ENCODE measurements around the gene HLA-DQB1.
A peak's percentile ranks its signal among the peaks of the same experiment; 100 is the strongest.

Gene HLA-DQB1

GRCh38 chr6:32692019-32692418, 25.6 kb upstream of the HLA-DQB1 start:
- Histone ChIP-seq H3K9me3 (ENCODE audit: insufficient read depth, low read length, severe bottlenecking) (no peaks in the 10 kb centered on the region), H4K20me1 (ENCODE audit: insufficient read depth, low read length) (no peaks in the 10 kb centered on the region), H3K27me3 (ENCODE audit: insufficient read depth, low read length, poor library complexity) (peaks cover 4% of the 10 kb centered on the region), H3K4me2 (ENCODE audit: insufficient read depth, low read length) (no peak overlapping the region), H3K36me3 (ENCODE audit: insufficient read depth, low read length) (no peaks in the 10 kb centered on the region), H3K79me2 (ENCODE audit: insufficient read depth, low read length) (no peaks in the 10 kb centered on the region), H3K27ac (ENCODE audit: low read length) (no peak overlapping the region), H3K4me3 (ENCODE audit: low read depth in 1 of 2, low read length in 2 of 2) (no peak overlapping the region), H3K9ac (ENCODE audit: low read depth, low read length) (no peak overlapping the region), H3K4me1 (ENCODE audit: insufficient read depth, low read length) (peaks cover 8% of the 10 kb centered on the region), H2AFZ (ENCODE audit: low read depth, low read length) (no peak overlapping the region)
- DNase-seq (peak; percentile 30), ATAC-seq (ENCODE audit: insufficient read depth, low read depth) (no peak)
- TF ChIP-seq EZH2 (IDR thresholded peaks at IDR 0.05; ENCODE audit: borderline replicate concordance, low read depth, low read length, severe bottlenecking) (no peak), CTCF (IDR thresholded peaks at IDR 0.05; ENCODE audit: borderline replicate concordance, extremely low read depth, low read length, poor library complexity, severe bottlenecking) (peak; percentile 67)

GRCh38 chr6:32689531-32690501, 23.4 kb upstream of the HLA-DQB1 start:
- H3K9ac ChIP-seq (ENCODE audit: low read depth, low read length) = no peak overlapping the region
- no peaks in the 10 kb centered on the region for H3K27me3 ChIP-seq (ENCODE audit: insufficient read depth, low read length, poor library complexity)
- H3K9me3 ChIP-seq (ENCODE audit: insufficient read depth, low read length, severe bottlenecking) = no peaks in the 10 kb centered on the region
- DNase-seq (no peak), ATAC-seq (ENCODE audit: insufficient read depth, low read depth) (no peak)
- TF ChIP-seq EZH2 (IDR thresholded peaks at IDR 0.05; ENCODE audit: borderline replicate concordance, low read depth, low read length, severe bottlenecking) (no peak), CTCF (IDR thresholded peaks at IDR 0.05; ENCODE audit: borderline replicate concordance, extremely low read depth, low read length, poor library complexity, severe bottlenecking) (no peak)
- H4K20me1 ChIP-seq (ENCODE audit: insufficient read depth, low read length) = no peaks in the 10 kb centered on the region
- H3K79me2 ChIP-seq (ENCODE audit: insufficient read depth, low read length) = no peaks in the 10 kb centered on the region
- no peak overlapping the region for H3K27ac ChIP-seq (ENCODE audit: low read length)
- H2AFZ ChIP-seq (ENCODE audit: low read depth, low read length) = no peak overlapping the region
- H3K4me1 ChIP-seq (ENCODE audit: insufficient read depth, low read length) = peaks cover 30% of the 10 kb centered on the region
- H3K4me2 ChIP-seq (ENCODE audit: insufficient read depth, low read length) = no peak overlapping the region
- H3K36me3 ChIP-seq (ENCODE audit: insufficient read depth, low read length) = no peaks in the 10 kb centered on the region
- no peak overlapping the region for H3K4me3 ChIP-seq (ENCODE audit: low read depth in 1 of 2, low read length in 2 of 2)

GRCh38 chr6:32685603-32686002, 19.1 kb upstream of the HLA-DQB1 start:
- TF ChIP-seq CTCF (IDR thresholded peaks at IDR 0.05; ENCODE audit: borderline replicate concordance, extremely low read depth, low read length, poor library complexity, severe bottlenecking) (no peak), EZH2 (IDR thresholded peaks at IDR 0.05; ENCODE audit: borderline replicate concordance, low read depth, low read length, severe bottlenecking) (no peak)
- no peaks in the 10 kb centered on the region for H3K36me3 ChIP-seq (ENCODE audit: insufficient read depth, low read length)
- H3K9me3 ChIP-seq (ENCODE audit: insufficient read depth, low read length, severe bottlenecking) = no peaks in the 10 kb centered on the region
- peak overlapping the region; percentile 79 for H3K27ac ChIP-seq (ENCODE audit: low read length)
- ATAC-seq (ENCODE audit: insufficient read depth, low read depth) = peak; percentile 96
- H3K27me3 ChIP-seq (ENCODE audit: insufficient read depth, low read length, poor library complexity) = no peaks in the 10 kb centered on the region
- no peaks in the 10 kb centered on the region for H4K20me1 ChIP-seq (ENCODE audit: insufficient read depth, low read length)
- no peak overlapping the region for H2AFZ ChIP-seq (ENCODE audit: low read depth, low read length)
- no peaks in the 10 kb centered on the region for H3K79me2 ChIP-seq (ENCODE audit: insufficient read depth, low read length)
- DNase-seq = peak; percentile 69
- no peak overlapping the region for H3K9ac ChIP-seq (ENCODE audit: low read depth, low read length)
- no peak overlapping the region for H3K4me3 ChIP-seq (ENCODE audit: low read depth in 1 of 2, low read length in 2 of 2)
- H3K4me1 ChIP-seq (ENCODE audit: insufficient read depth, low read length) = peaks cover 37% of the 10 kb centered on the region
- H3K4me2 ChIP-seq (ENCODE audit: insufficient read depth, low read length) = peak overlapping the region; percentile 47

Data from DND-41 (cell line).